Neuronal stem cell (in vitro differentiated cells): ENCODE data around the gene ABL1.

Experiments
- DNase-seq: peaks from one replicate; pipeline ENCODE4 v3.0.0-alpha.2; 2013; ENCODE audit warnings: low spot score
- H2AFZ ChIP-seq: one replicate; pipeline ENCODE4 v1.6.1; 2013; ENCODE audit warnings: mild to moderate bottlenecking, low read length, inconsistent platforms
- H2AK5ac ChIP-seq: 2 replicates; pipeline ENCODE4 v1.6.1; 2013; ENCODE audit warnings: low read depth, mild to moderate bottlenecking, inconsistent platforms, low read length, moderate library complexity, mixed read lengths
- H2BK120ac ChIP-seq: 2 replicates; pipeline ENCODE4 v1.6.1; 2013; ENCODE audit warnings: low read depth, mild to moderate bottlenecking, inconsistent platforms, low read length, moderate library complexity, mixed read lengths
- H2BK12ac ChIP-seq: one replicate; pipeline ENCODE4 v1.6.1; 2013; ENCODE audit warnings: low read length, inconsistent platforms
- H2BK15ac ChIP-seq: 2 replicates; pipeline ENCODE4 v1.6.1; 2013; ENCODE audit warnings: mild to moderate bottlenecking, low read length, inconsistent platforms, mixed read lengths
- H2BK5ac ChIP-seq: one replicate; pipeline ENCODE4 v1.6.1; 2013; ENCODE audit warnings: inconsistent platforms, mild to moderate bottlenecking, low read length, moderate library complexity
- H3K14ac ChIP-seq: one replicate; pipeline ENCODE4 v1.6.1; 2013; ENCODE audit warnings: low read length, inconsistent platforms
- H3K18ac ChIP-seq: 2 replicates; pipeline ENCODE4 v1.6.1; 2013; ENCODE audit warnings: low read length, inconsistent platforms
- H3K23ac ChIP-seq: 2 replicates; pipeline ENCODE4 v1.6.1; 2013; ENCODE audit warnings: low read depth, mild to moderate bottlenecking, mixed read lengths, low read length, inconsistent platforms; ENCODE audit not compliant: poor library complexity
- H3K27ac ChIP-seq: replicated peaks from 3 replicates; pipeline ENCODE4 v1.5.1; 2013; ENCODE audit warnings: low read length, inconsistent platforms
- H3K27me3 ChIP-seq, 3 experiments: 2 replicates each; pipeline ENCODE4 v1.6.1; 2013; ENCODE audit warnings: low read length in 3 of 3, mild to moderate bottlenecking in 2 of 3, inconsistent platforms in 1 of 3, low read depth in 1 of 3, mixed read lengths in 1 of 3, moderate library complexity in 1 of 3; ENCODE audit not compliant: control insufficient read depth in 3 of 3, insufficient read depth in 3 of 3
- H3K36me3 ChIP-seq, 2 donors: replicated peaks in 1 of 2; 2 replicates each; pipeline ENCODE4 v1.6.1; 2013; ENCODE audit warnings: low read length in 2 of 2; ENCODE audit not compliant: control insufficient read depth in 2 of 2, insufficient read depth in 2 of 2
- H3K4ac ChIP-seq: 2 replicates; pipeline ENCODE4 v1.6.1; 2013; ENCODE audit warnings: inconsistent platforms, mild to moderate bottlenecking, low read length, moderate library complexity
- H3K4me1 ChIP-seq, 2 donors: 1 replicate in 1 of 2; 2 replicates in 1 of 2; pipeline ENCODE4 v1.6.1; 2013; ENCODE audit warnings: low read length in 2 of 2, low read depth in 1 of 2; ENCODE audit not compliant: control insufficient read depth in 2 of 2, insufficient read depth in 1 of 2
- H3K4me2 ChIP-seq: one replicate; pipeline ENCODE4 v1.6.1; 2013; ENCODE audit warnings: mild to moderate bottlenecking, low read length, inconsistent platforms; ENCODE audit not compliant: insufficient read depth, poor library complexity, severe bottlenecking
- H3K4me3 ChIP-seq, 2 donors: 2 replicates each; pipeline ENCODE4 v1.5.1; 2013; ENCODE audit warnings: low read length in 2 of 2, mild to moderate bottlenecking in 2 of 2, inconsistent platforms in 1 of 2, moderate library complexity in 1 of 2
- H3K79me1 ChIP-seq: one replicate; pipeline ENCODE4 v1.6.1; 2013; ENCODE audit warnings: low read depth, mild to moderate bottlenecking, inconsistent platforms, low read length, moderate library complexity
- H3K9ac ChIP-seq: one replicate; pipeline ENCODE4 v1.6.1; 2013; ENCODE audit warnings: mild to moderate bottlenecking, low read depth, low read length, inconsistent platforms; ENCODE audit not compliant: poor library complexity
- H3K9me3 ChIP-seq, 2 donors: replicated peaks in 1 of 2; 2 replicates each; pipeline versions ENCODE3 to v1.6.1; 2013; ENCODE audit warnings: low read length in 2 of 2, mild to moderate bottlenecking in 2 of 2, inconsistent platforms in 1 of 2, low read depth in 1 of 2, mixed read lengths in 1 of 2, moderate library complexity in 1 of 2; ENCODE audit not compliant: control insufficient read depth in 2 of 2, insufficient read depth in 1 of 2
- H4K8ac ChIP-seq: one replicate; pipeline ENCODE4 v1.6.1; 2013; ENCODE audit warnings: low read depth, mild to moderate bottlenecking, inconsistent platforms, low read length, moderate library complexity
- H4K91ac ChIP-seq: one replicate; pipeline ENCODE4 v1.6.1; 2013; ENCODE audit warnings: low read length, low read depth, mild to moderate bottlenecking, inconsistent platforms; ENCODE audit not compliant: poor library complexity
- WGBS, 2 donors: extraction: QIAGEN DNeasy Blood & Tissue Kit; methylation state at CpG; one replicate each; pipeline ENCODE4 v1.1.7; 2013; ENCODE audit warnings: missing lambda C conversion rate in 2 of 2, mixed read lengths in 1 of 2; ENCODE audit not compliant: insufficient read length in 2 of 2, insufficient replicate concordance in 1 of 2; ENCODE audit errors: extremely low coverage in 2 of 2; 5-methylcytosine and 5-hydroxymethylcytosine counted together

The ABL1 gene

GRCh38 chr9:130887494-130888144 lies 52.6 kb downstream of the ABL1 start:
- Histone ChIP-seq H4K8ac (no peak overlapping the region), H3K4ac (no peak overlapping the region), H3K9ac (peak overlapping the region; percentile 3), H3K14ac (no peak overlapping the region), H3K27ac (no peak overlapping the region), H3K4me1 (peaks cover 14% of the 10 kb centered on the region in 2 donors), H3K9me3 (no peaks in the 10 kb centered on the region), H2AK5ac (no peak overlapping the region), H2BK15ac (no peak overlapping the region), H3K23ac (peak overlapping the region; percentile 82), H3K79me1 (peaks cover 7% of the 10 kb centered on the region), H3K4me2 (no peak overlapping the region), H3K4me3 (no peak overlapping the region), H2BK120ac (no peak overlapping the region), H2AFZ (no peak overlapping the region), H2BK12ac (no peak overlapping the region), H4K91ac (no peak overlapping the region), H3K36me3 (peaks cover 52 to 97% of the 10 kb centered on the region in 2 donors), H3K18ac (no peak overlapping the region), H2BK5ac (no peak overlapping the region), H3K27me3 (no peaks in the 10 kb centered on the region)
- no peak for DNase-seq
- no CpG with 5 or more reads among the region's 25 CpGs for WGBS, 2 donors

- H3K36me3 ChIP-seq = peaks cover 49 to 97% of the 10 kb centered on the region in 2 donors
- H3K27me3 ChIP-seq = no peaks in the 10 kb centered on the region
These were observed 53.3 kb downstream of the ABL1 start for GRCh38 chr9:130888146-130888885.

GRCh38 chr9:130890124-130890523 lies 55.1 kb downstream of the ABL1 start:
- H3K4me2 ChIP-seq = no peak overlapping the region
- H3K27ac ChIP-seq = no peak overlapping the region
- no peak overlapping the region for H3K4ac ChIP-seq
- H3K23ac ChIP-seq = peak overlapping the region; percentile 60
- no peak overlapping the region for H2BK5ac ChIP-seq
- H3K18ac ChIP-seq = no peak overlapping the region
- H4K8ac ChIP-seq = no peak overlapping the region
- H3K4me1 ChIP-seq = peaks cover 11 to 14% of the 10 kb centered on the region in 2 donors
- H2AFZ ChIP-seq = no peak overlapping the region
- peaks cover 42 to 89% of the 10 kb centered on the region in 2 donors for H3K36me3 ChIP-seq
- no peaks in the 10 kb centered on the region for H3K27me3 ChIP-seq
- no peak overlapping the region for H2BK120ac ChIP-seq
- no peak for DNase-seq
- peaks cover 4% of the 10 kb centered on the region for H3K79me1 ChIP-seq
- no peak overlapping the region for H4K91ac ChIP-seq
- H2BK12ac ChIP-seq = no peak overlapping the region
- H3K9ac ChIP-seq = no peak overlapping the region
- H2BK15ac ChIP-seq = no peak overlapping the region
- WGBS, 2 donors = no CpG with 5 or more reads among the region's 9 CpGs
- no peak overlapping the region for H3K14ac ChIP-seq
- no peak overlapping the region for H3K4me3 ChIP-seq
- no peaks in the 10 kb centered on the region for H3K9me3 ChIP-seq
- H2AK5ac ChIP-seq = no peak overlapping the region

More at GRCh38 chr9:130888146-130888885, 53.3 kb downstream of the ABL1 start:
- Histone ChIP-seq H4K8ac (no peak overlapping the region), H3K4me3 (no peak overlapping the region), H2AK5ac (no peak overlapping the region), H3K79me1 (peaks cover 5% of the 10 kb centered on the region), H3K18ac (no peak overlapping the region), H2AFZ (no peak overlapping the region), H4K91ac (no peak overlapping the region), H3K27ac (no peak overlapping the region), H3K14ac (no peak overlapping the region), H3K4me1 (peaks cover 12 to 14% of the 10 kb centered on the region in 2 donors), H3K9me3 (no peaks in the 10 kb centered on the region), H2BK12ac (no peak overlapping the region), H2BK5ac (no peak overlapping the region), H3K4ac (no peak overlapping the region), H3K9ac (no peak overlapping the region), H3K4me2 (no peak overlapping the region), H2BK15ac (no peak overlapping the region), H2BK120ac (no peak overlapping the region), H3K23ac (peak overlapping the region; percentile 82)
- DNase-seq = no peak
- WGBS, 2 donors = no CpG with 5 or more reads among the region's 22 CpGs
